SU-DHL-6 (cell line): ENCODE measurements around the gene CLMP.
"Not testable (repeated sequence)": the region's sequence is repeated elsewhere in the genome, so short reads cannot be mapped to it uniquely, and the experiment has no call there.

Experiments used
- H2AFZ ChIP-seq: fragments of 200-600 bp; sonication (generic); 2 replicates; pipeline ENCODE4 v1.6.1; 2014; ENCODE audit warnings: low read depth, mild to moderate bottlenecking, moderate library complexity, mixed read lengths, antibody characterized with exemption, low read length; ENCODE audit not compliant: severe bottlenecking
- H3F3A ChIP-seq: fragments of 200-600 bp; shearing (Covaris generic); 2 replicates; pipeline ENCODE4 v1.6.0; 2016; ENCODE audit warnings: antibody characterized with exemption, mild to moderate bottlenecking; ENCODE audit not compliant: insufficient read depth
- H3K27ac ChIP-seq: fragments of 200-600 bp; sonication (generic); 2 replicates; pipeline ENCODE4 v1.5.1; 2016; ENCODE audit warnings: low read depth, mild to moderate bottlenecking, low read length, moderate library complexity, mixed read lengths
- H3K27me3 ChIP-seq: fragments of 200-600 bp; sonication (generic), shearing (Covaris generic); 2 replicates; pipeline ENCODE4 v1.6.0; 2014; ENCODE audit warnings: mild to moderate bottlenecking, low read length
- H3K36me3 ChIP-seq: fragments of 200-600 bp; sonication (generic); 2 replicates; pipeline ENCODE4 v1.6.1; 2014; ENCODE audit warnings: mild to moderate bottlenecking, low read length, mixed read lengths
- H3K4me2 ChIP-seq: fragments of 300-600, 200-600 bp; shearing (Covaris generic), sonication (generic); 2 replicates; pipeline ENCODE4 v1.6.0; 2014; ENCODE audit warnings: low read length, low read depth, mild to moderate bottlenecking; ENCODE audit not compliant: poor library complexity, severe bottlenecking
- H3K4me3 ChIP-seq: fragments of 200-600 bp; sonication (generic); 2 replicates; pipeline ENCODE4 v1.5.1; 2014; ENCODE audit warnings: antibody characterized with exemption, low read length, mild to moderate bottlenecking, mixed read lengths; ENCODE audit not compliant: insufficient read depth, poor library complexity, severe bottlenecking
- H3K79me2 ChIP-seq: fragments of 200-600 bp; sonication (generic); 2 replicates; pipeline ENCODE4 v1.6.1; 2014; ENCODE audit warnings: mild to moderate bottlenecking, low read length, moderate library complexity; ENCODE audit not compliant: insufficient read depth
- H3K9ac ChIP-seq: fragments of 200-600 bp; sonication (generic); 2 replicates; pipeline ENCODE4 v1.7.0; 2014; ENCODE audit warnings: mild to moderate bottlenecking, low read length
- H3K9me2 ChIP-seq: fragments of 200-600 bp; sonication (generic); replicated peaks from 2 replicates; pipeline ENCODE4 v1.6.1; 2014; ENCODE audit warnings: low read length; ENCODE audit not compliant: insufficient read depth
- H3K9me3 ChIP-seq: fragments of 200-600 bp; sonication (generic); 2 replicates; pipeline ENCODE4 v1.6.1; 2014; ENCODE audit warnings: low read length, mixed read lengths; ENCODE audit not compliant: insufficient read depth
- H4K20me1 ChIP-seq: fragments of 200-600 bp; sonication (generic); 2 replicates; pipeline ENCODE4 v1.6.1; 2014; ENCODE audit warnings: low read depth, mild to moderate bottlenecking, antibody characterized with exemption, low read length, moderate library complexity, mixed read lengths
- CTCF ChIP-seq: fragments of 200-600 bp; sonication (generic); IDR thresholded peaks from one replicate; pipeline ENCODE4 v1.5.1; 2017; ENCODE audit warnings: antibody characterized with exemption, mild to moderate bottlenecking, low read length, moderate library complexity; ENCODE audit not compliant: insufficient read depth, poor library complexity, severe bottlenecking
- EZH2phosphoT487 ChIP-seq: fragments of 200-600 bp; sonication (generic), shearing (Covaris generic); conservative IDR thresholded peaks from 2 replicates; pipeline ENCODE4 v1.6.1; 2018; ENCODE audit warnings: mild to moderate bottlenecking, antibody characterized with exemption, low read length, moderate library complexity, mixed read lengths

The CLMP gene

GRCh38 chr11:123206791-123207434 lies 11.9 kb upstream of the CLMP start:
- Histone ChIP-seq H2AFZ (no peak overlapping the region), H4K20me1 (no peaks in the 10 kb centered on the region), H3K9ac (no peak overlapping the region), H3F3A (no peaks in the 10 kb centered on the region), H3K36me3 (no peaks in the 10 kb centered on the region), H3K79me2 (no peaks in the 10 kb centered on the region), H3K27me3 (no peaks in the 10 kb centered on the region), H3K4me2 (no peak overlapping the region), H3K4me3 (no peak overlapping the region), H3K27ac (no peak overlapping the region), H3K9me2 (no peaks in the 10 kb centered on the region), H3K9me3 (no peaks in the 10 kb centered on the region)
- TF ChIP-seq EZH2phosphoT487 = no peak
- TF ChIP-seq CTCF = no peak

GRCh38 chr11:123206055-123206454 lies 11.0 kb upstream of the CLMP start:
- H3K79me2 ChIP-seq, H2AFZ ChIP-seq, H3K27ac ChIP-seq, H3K4me3 ChIP-seq, H3K27me3 ChIP-seq, H3K9ac ChIP-seq, H4K20me1 ChIP-seq, H3K9me3 ChIP-seq, H3K36me3 ChIP-seq, H3F3A ChIP-seq, H3K9me2 ChIP-seq, H3K4me2 ChIP-seq: not testable (repeated sequence)

GRCh38 chr11:123203934-123204333 lies 8.9 kb upstream of the CLMP start:
- Histone ChIP-seq H3K27ac (no peak overlapping the region), H3K36me3 (no peaks in the 10 kb centered on the region), H3K4me3 (no peak overlapping the region), H3F3A (no peaks in the 10 kb centered on the region), H4K20me1 (no peaks in the 10 kb centered on the region), H3K79me2 (no peaks in the 10 kb centered on the region), H3K9me2 (no peaks in the 10 kb centered on the region), H2AFZ (no peak overlapping the region), H3K9me3 (no peaks in the 10 kb centered on the region), H3K27me3 (no peaks in the 10 kb centered on the region), H3K4me2 (no peak overlapping the region), H3K9ac (no peak overlapping the region)
- TF ChIP-seq EZH2phosphoT487 = no peak
- no peak for TF ChIP-seq CTCF

- no peak overlapping the region for H3K4me3 ChIP-seq
- H3K4me2 ChIP-seq = no peak overlapping the region
- no peaks in the 10 kb centered on the region for H3F3A ChIP-seq
- TF ChIP-seq CTCF (no peak), EZH2phosphoT487 (no peak)
- no peaks in the 10 kb centered on the region for H3K9me2 ChIP-seq
- H3K79me2 ChIP-seq = no peaks in the 10 kb centered on the region
- no peaks in the 10 kb centered on the region for H3K27me3 ChIP-seq
- H4K20me1 ChIP-seq = no peaks in the 10 kb centered on the region
- no peak overlapping the region for H3K9ac ChIP-seq
- H3K9me3 ChIP-seq = no peaks in the 10 kb centered on the region
- no peak overlapping the region for H2AFZ ChIP-seq
- H3K36me3 ChIP-seq = no peaks in the 10 kb centered on the region
- H3K27ac ChIP-seq = no peak overlapping the region
Observed at GRCh38 chr11:123203471-123203870, 8.4 kb upstream of the CLMP start.
